Effector CD4-positive, alpha-beta T cell (primary cell): Measurements from ENCODE around the gene PACS1.
A peak's percentile ranks its signal among the peaks of the same experiment; 100 is the strongest.

ENCODE experiments used
- DNase-seq: peaks from one replicate; pipeline ENCODE4 v3.0.0-alpha.2; 2020

Gene PACS1

GRCh38 chr11:66279092-66279734 lies 209.1 kb downstream of the PACS1 start:
- DNase-seq = no peak

- DNase-seq = no peak
Measured at GRCh38 chr11:66280428-66280827, 210.4 kb downstream of the PACS1 start.

- no peak for DNase-seq
Measured at GRCh38 chr11:66281001-66281400, 210.9 kb downstream of the PACS1 start.

GRCh38 chr11:66281776-66282467 lies 211.8 kb downstream of the PACS1 start:
- no peak for DNase-seq

DNA sequence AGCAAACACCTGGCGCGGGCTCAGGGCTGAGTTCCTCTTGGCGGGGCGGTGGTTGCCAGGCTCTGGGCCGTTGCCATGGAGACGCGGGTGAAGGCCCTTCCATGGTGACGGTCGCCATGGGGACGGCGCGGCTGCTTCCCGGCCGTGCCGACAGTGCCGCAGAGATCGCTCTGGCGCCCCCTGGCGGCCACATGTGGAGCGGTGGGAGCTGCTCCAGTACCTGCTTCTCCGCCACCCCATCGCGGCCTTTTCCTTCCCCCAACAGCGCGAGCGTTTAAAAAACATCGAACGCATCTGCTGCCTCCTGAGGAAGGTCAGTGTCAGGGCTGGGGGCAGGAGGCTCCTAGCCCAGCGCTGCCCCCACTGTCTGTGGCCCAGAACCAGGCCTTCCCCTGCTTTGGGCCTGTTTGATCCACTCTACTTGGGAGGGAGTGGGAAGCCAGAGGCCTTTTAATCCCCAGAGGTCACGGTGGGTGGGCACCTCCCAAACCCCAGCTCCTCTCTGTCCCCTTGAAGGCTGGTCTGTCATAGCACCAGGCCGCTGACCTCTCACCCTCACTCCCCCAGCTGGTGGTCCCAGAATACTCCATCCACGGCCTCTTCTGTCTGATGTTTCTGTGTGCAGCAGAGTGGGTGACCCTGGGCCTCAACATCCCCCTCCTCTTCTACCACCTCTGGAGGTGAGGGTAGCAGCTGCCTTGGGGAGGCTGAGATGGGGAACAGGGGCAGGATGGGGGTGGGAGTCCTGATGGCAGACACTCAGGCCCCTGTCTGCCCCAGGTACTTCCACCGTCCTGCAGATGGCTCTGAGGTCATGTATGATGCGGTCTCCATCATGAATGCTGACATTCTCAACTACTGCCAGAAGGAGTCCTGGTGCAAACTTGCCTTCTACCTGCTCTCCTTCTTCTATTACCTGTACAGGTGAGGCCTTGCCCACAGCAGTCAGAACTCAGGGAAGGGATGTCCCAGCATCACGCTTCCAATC lies 212.7 kb downstream of the PACS1 start:
- DNase-seq = peak; percentile 100

DNA sequence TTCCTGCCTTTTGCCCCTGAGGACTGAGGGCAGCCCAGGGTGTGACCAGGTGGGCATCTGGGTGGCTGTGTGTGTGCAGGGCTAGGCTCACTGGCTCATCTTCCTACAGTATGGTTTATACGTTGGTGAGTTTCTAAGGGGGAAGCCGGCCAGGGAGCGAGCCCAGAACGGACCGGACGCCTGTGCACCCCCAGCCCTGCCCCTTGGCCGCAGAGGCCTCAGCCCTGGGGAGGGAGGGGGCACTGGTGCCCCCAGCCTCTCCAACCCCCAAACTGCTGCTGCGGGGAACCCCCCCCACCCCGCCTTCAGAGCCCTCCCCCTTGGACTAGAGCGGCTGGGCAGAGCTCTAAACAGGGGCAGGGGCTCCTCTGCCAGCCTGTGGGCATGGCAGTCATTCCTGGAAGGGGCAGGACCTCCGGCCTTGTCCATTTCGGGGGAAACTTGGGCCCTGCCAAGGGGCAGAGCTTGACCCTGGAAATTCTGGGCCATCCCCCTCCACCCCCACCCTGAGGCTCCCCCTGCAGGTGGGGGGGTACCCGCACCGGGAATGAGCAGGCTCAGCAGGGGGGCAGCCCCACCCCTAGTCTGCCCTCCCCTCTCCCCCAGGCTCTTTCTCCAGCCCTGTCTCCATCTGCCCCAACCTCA lies 213.5 kb downstream of the PACS1 start:
- no peak for DNase-seq

GRCh38 chr11:66284526-66285078 lies 214.5 kb downstream of the PACS1 start:
- no peak for DNase-seq

- DNase-seq = no peak
Measured at GRCh38 chr11:66285250-66285947, 215.3 kb downstream of the PACS1 start.

DNA sequence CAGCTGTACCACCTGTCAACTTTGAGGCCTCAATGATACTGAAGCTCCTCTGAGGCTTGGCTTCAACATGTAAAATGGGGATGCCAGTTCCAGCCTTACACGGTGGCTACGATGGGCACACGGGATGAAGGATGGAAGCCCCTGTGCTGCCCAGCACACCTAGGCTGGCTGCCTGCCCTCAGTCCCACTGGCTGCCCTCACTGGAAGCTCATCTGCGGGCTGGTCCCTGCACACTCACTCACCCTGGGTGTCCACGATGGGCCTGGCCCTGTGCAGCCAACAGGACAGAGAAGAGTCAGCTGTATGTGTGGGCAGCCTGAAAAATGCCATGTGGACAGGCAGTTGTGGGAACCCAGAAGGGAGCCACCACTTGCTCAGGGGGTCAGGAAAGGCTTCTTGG lies 216.6 kb downstream of the PACS1 start:
- DNase-seq = no peak

DNA sequence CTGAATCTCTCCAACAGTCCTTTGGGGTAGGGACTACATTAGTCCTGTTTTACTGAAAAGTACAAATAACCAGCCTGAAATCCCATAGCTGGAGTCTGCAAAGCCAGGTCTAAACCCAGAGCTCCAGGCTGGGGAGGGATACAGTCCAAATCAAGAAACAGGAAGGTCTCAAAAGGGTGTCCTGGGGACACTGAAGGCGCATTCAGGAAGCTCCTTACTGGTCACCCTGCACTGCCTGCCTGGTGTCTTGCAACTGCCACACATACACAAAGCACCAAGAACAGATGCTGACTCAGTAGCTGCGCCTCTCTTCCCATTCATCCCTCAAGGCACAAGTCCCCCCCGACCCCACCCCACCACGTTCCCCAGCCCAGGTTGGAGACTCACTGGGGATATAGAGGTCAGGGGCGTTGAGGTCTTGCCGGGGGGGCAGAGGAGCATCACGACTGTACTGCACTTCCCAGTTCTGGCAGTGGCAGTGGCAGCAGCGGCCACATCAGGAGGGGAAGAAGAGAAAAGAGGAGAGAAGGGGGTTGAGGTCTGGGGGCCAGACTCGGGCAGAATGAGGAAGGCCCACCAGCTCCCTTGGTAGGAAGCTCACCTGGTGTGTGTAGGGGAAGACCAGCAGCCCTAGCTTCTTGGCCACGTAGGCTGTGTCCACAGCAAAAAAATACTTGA lies 217.3 kb downstream of the PACS1 start:
- no peak for DNase-seq

- DNase-seq = no peak
Measured at GRCh38 chr11:66287889-66288670, 218.0 kb downstream of the PACS1 start.

GRCh38 chr11:66288671-66289547 lies 218.8 kb downstream of the PACS1 start, which contains the start of gene YIF1A:
TSS of gene YIF1A (minus strand) at chr11:66289143. CDS start at chr11:66288985, 158 bp downstream.
- peak; percentile 98 for DNase-seq

GRCh38 chr11:66289548-66290329 lies 219.7 kb downstream of the PACS1 start:
- DNase-seq = peak; percentile 70

DNA sequence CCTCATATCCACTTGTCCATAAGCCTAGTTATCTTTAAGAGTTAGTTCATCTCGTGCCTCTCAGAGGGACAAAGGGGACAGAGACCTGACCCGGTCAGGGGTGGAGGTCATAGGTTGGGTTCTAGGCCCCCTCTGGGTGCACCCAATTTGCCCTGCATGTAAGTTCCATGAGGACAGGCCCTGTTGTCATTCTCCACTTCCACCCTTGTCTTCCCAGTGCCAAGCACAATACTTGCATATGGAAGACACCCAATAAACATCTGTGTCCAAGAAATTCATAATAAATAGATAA lies 220.2 kb downstream of the PACS1 start:
- DNase-seq = no peak

GRCh38 chr11:66291303-66291705 lies 221.2 kb downstream of the PACS1 start:
- no peak for DNase-seq

GRCh38 chr11:66291706-66292542 lies 221.9 kb downstream of the PACS1 start, which contains the start of gene TMEM151A:
TSS of gene TMEM151A (plus strand) at chr11:66291894. CDS start at chr11:66292014, 120 bp downstream.
- DNase-seq = no peak

- no peak for DNase-seq
Measured at GRCh38 chr11:66292543-66293332, 222.7 kb downstream of the PACS1 start.
